GM10248 (cell line): ENCODE data around the gene NTMT1.
"Not testable (repeated sequence)": the region's sequence is repeated elsewhere in the genome, so short reads cannot be mapped to it uniquely, and the experiment has no call there.

Experiments
- CTCF ChIA-PET: fragments of 300-600 bp; sonication (Branson Sonifier 250); formaldehyde crosslinking; extraction: SDS; loops from one replicate; lab custom pipeline; 2021; ENCODE audit warnings: antibody characterized with exemption; lab: Yijun Ruan, JAX
- POLR2A ChIA-PET: fragments of 350-650 bp; sonication (Branson Sonifier 250); formaldehyde crosslinking; extraction: SDS; loops from one replicate; lab custom pipeline; 2020; ENCODE audit warnings: antibody characterized with exemption; lab: Yijun Ruan, JAX
- DNase-seq: peaks from one replicate; pipeline ENCODE4 v3.0.0; 2012; ENCODE audit errors: extremely low spot score
- TF ChIP-seq, protein P1 (sequence below): IDR thresholded peaks from 2 replicates; pipeline ENCODE4 v1.5.1; 2012; ENCODE audit warnings: mild to moderate bottlenecking, low read depth; ENCODE audit errors: extremely low read depth, missing control alignments, control extremely low read depth

The NTMT1 gene

DNA sequence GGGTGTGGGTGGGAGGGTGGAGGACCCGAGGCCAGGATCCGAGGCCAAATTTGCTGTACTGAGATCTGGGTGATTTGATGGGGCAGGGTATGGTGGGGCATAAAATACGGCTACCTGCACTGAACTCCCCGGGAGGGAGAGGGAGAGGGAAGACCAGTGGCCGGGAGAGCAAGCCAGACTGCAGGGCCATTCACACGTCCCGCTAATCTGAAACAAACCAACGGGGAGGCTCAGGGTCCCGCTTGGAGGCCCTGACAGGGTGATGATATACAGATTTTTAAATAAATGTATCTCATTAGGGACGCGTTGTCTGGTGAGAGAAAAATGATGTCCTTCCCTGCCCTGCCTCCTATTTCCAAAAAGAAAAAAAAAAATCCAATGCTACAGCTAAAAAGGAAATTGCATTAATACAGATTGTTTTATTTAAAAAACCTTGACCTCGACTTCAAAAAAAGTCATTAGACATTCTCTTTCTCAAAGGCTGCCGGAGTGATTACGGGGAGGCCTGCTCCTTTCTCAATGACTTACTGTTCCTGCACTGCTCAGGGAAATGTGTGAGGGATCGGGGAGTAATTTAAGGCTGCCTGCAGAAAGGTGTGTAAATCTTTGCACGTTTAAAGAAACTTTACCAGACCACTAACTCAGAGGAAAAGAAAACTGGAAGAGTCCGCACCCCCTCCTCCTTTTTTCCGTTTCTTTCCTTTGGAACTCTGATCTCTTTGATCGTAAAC lies 28.0 kb downstream of the NTMT1 start:
- DNase-seq: no peak
- CTCF ChIA-PET: no interaction called here
- POLR2A ChIA-PET: no interaction called here
- TF ChIP-seq, protein P1, sequence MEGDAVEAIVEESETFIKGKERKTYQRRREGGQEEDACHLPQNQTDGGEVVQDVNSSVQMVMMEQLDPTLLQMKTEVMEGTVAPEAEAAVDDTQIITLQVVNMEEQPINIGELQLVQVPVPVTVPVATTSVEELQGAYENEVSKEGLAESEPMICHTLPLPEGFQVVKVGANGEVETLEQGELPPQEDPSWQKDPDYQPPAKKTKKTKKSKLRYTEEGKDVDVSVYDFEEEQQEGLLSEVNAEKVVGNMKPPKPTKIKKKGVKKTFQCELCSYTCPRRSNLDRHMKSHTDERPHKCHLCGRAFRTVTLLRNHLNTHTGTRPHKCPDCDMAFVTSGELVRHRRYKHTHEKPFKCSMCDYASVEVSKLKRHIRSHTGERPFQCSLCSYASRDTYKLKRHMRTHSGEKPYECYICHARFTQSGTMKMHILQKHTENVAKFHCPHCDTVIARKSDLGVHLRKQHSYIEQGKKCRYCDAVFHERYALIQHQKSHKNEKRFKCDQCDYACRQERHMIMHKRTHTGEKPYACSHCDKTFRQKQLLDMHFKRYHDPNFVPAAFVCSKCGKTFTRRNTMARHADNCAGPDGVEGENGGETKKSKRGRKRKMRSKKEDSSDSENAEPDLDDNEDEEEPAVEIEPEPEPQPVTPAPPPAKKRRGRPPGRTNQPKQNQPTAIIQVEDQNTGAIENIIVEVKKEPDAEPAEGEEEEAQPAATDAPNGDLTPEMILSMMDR: no peak

DNA sequence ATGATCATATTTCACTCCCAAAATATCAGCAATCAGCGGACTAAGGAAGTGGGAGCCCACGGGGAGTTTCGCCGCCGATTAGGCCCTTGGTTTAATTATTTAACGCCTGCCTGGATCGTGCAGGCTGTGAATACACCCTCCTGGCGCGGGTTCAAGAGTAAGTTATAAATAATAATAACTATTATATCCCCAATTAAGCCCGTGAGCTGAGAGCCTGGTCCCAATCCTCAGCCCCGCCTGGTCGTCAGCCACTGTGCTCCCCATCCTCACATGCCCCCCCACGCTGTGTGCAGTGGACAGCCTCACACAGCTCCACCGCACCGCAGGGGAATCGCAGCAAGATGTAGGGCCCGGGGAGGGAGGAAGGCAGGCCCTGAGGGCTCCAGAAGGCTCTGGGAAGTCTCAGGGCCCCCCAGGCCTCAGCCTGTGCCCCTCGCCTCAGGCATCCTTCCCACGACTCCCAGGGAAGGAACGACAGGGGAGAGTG lies 28.6 kb downstream of the NTMT1 start:
- ChIA-PET CTCF (no interaction called here), POLR2A (no interaction called here)
- DNase-seq: no peak
- TF ChIP-seq, protein P1: no peak

DNA sequence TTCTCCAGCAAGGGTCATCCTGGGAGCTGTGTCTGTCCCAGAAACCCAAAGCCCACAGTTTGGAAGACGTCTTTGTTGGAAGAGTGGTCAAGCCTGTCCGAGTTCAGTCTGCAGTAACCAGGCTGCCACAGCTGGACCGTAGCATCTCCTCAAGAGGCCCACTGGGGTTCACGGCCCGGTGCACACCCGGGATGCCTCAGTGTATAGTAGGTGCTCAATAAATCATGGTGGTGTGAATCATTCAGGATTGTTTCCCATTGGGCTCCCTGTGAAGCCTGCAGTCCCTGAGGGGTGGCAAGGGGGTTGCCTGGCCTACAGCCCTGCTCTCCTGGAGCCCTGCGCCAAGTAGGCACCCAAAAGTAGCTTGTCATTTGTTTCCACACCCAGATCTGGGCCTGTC lies 29.2 kb downstream of the NTMT1 start:
- no peak for DNase-seq
- TF ChIP-seq, protein P1: no peak
- POLR2A ChIA-PET: no interaction called here
- CTCF ChIA-PET: no interaction called here

DNA sequence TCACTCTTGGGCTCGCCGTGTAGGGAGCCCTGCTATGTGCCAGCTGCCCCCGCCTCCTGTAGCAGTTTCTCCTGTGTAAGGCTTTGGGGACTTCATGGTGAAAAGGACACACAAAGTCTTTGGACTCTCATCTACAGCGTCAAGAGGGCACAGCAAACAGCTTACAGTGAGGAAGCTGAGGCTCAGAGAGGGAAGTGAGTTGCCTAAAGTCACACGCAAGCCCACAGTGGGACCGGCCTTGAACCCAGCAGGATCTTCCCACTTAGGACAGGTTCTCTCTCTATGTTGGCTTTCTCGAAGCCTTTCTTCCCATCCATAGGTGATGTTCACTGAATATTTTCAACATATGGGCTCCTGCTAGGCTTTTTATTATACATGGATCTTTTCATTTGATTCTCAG lies 29.7 kb downstream of the NTMT1 start:
- ChIA-PET POLR2A (no interaction called here), CTCF (interaction anchor here (1.3 to 1.8 kb wide), 2 partner anchors 9 to 71 kb away, joined by 3 to 5 read pairs; no protein-coding TSS in a partner anchor)
- no peak for DNase-seq
- TF ChIP-seq, protein P1: no peak

DNA sequence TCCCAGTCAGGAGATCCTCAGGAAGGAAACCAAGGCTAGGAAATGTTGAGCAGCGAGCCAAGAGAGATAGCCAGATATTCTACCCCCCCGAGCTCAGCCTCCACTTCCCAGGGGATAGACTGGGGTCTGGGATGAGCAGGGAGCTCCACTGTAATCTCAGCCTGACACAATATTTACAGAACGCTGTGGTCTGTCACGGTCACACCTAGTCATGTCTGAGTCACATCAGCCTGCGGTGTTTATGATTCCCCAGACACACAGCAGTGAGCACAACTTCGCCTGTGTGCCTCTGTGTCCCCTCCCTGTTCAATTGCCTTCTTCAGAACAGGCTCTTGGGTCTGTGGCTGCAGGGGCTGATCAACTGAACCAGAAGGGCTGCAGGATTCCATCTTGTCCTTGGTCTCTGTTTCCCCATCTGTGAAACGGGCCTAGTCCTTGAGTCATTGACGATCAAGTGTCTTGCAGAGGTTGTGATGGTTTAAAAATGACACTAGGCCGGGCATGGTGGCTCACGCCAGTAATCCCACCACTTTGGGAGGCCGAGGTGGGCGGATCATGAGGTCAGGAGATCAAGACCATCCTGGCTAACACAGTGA lies 30.9 kb downstream of the NTMT1 start:
- TF ChIP-seq, protein P1: no peak
- no peak for DNase-seq
- ChIA-PET POLR2A (no interaction called here), CTCF (interaction anchor here (1.3 to 1.8 kb wide), 2 partner anchors 10 to 70 kb away, joined by 3 to 5 read pairs; no protein-coding TSS in a partner anchor)

DNA sequence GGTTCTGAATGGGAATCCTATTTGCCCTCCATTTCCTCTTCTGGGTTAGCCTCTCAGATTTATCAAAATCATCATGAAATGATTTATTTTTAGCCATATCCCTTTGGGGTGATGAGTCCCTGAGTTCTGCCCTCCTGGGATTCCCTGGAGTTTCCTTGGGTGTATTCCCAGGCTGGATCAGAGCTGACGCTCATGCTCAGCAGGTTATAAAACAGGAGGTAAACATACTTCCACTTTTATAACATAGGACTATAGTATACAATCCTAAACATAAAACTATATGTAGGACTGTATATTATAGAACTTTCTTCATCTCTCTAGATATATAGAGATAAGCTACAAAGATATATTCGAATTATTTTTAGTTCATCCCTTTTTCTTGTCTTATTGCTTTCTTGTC lies 35.1 kb downstream of the NTMT1 start:
- TF ChIP-seq, protein P1: no peak
- ChIA-PET CTCF (interaction anchor here (1.9 kb wide), 1 partner anchor 18 kb away, joined by 4 read pairs; no protein-coding TSS in a partner anchor), POLR2A (no interaction called here)
- no peak for DNase-seq

DNA sequence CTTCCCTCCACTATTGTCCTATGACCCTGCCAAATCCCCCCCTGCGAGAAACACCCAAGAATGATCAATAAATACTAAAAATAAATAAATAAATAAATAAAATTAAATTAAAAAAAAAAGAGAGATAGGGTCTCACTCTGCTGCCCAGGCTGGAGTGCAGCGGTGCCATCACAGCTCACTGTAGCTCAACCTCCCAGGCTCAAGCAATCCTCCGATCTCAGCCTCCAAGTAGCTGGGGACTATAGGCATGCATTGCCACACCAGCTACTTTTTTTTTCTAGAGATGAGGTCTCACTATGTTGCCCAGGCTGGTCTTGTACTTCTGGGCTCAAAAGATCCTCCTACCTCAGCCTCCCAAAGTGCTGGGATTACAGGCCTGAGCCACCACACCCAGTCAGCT lies 36.3 kb downstream of the NTMT1 start:
- CTCF ChIA-PET: interaction anchor here (1.9 kb wide), 1 partner anchor 19 kb away, joined by 4 read pairs; no protein-coding TSS in a partner anchor
- POLR2A ChIA-PET, DNase-seq: not testable (repeated sequence)
